ENCODE measurements around the gene NT5E. TPM values are rescaled to one million over a fixed set of nuclear protein-coding genes. Genes with fewer than 3 reads are reported as not detected.

Gene NT5E
- total RNA-seq, 1 donor from 2014 or later: 216 TPM

DNA sequence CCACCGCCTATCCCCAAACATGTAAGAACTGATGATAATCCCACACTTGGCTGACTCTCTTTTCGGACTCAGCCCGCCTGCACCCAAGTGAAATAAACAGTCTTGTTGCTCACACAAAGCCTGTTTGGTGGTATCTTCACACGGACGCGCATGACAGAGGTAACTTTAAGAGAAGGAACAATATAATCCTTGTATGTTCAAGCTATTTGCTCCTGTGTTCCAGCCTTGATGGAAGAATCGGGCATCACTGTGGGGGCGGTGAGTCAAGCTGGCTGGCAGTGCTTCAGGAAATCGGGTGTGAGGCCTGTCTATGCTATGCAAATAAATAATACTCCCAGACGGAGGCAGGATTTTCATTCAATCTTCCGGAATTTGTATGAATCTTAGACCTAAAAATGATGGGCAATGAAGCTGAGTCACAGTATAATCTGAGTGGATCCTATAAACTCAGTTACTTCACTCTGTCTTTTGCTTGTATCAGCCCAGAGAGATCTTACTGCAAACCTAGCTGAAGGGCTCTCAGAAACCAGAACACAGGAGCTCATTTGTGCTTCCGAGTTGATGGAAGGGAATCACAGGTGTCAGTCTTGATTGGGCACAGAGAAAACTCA is 45.2 kb upstream of the NT5E start:
- TF ChIP-seq, protein P1, sequence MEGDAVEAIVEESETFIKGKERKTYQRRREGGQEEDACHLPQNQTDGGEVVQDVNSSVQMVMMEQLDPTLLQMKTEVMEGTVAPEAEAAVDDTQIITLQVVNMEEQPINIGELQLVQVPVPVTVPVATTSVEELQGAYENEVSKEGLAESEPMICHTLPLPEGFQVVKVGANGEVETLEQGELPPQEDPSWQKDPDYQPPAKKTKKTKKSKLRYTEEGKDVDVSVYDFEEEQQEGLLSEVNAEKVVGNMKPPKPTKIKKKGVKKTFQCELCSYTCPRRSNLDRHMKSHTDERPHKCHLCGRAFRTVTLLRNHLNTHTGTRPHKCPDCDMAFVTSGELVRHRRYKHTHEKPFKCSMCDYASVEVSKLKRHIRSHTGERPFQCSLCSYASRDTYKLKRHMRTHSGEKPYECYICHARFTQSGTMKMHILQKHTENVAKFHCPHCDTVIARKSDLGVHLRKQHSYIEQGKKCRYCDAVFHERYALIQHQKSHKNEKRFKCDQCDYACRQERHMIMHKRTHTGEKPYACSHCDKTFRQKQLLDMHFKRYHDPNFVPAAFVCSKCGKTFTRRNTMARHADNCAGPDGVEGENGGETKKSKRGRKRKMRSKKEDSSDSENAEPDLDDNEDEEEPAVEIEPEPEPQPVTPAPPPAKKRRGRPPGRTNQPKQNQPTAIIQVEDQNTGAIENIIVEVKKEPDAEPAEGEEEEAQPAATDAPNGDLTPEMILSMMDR (conservative IDR thresholded peaks at IDR 0.05; ENCODE audit: low read depth, low read length): no peak
- DNase-seq (ENCODE audit: low read depth): peak; percentile 42
- peak overlapping the region; percentile 19 for H3K4me3 ChIP-seq (ENCODE audit: low read depth, low read length)

DNA sequence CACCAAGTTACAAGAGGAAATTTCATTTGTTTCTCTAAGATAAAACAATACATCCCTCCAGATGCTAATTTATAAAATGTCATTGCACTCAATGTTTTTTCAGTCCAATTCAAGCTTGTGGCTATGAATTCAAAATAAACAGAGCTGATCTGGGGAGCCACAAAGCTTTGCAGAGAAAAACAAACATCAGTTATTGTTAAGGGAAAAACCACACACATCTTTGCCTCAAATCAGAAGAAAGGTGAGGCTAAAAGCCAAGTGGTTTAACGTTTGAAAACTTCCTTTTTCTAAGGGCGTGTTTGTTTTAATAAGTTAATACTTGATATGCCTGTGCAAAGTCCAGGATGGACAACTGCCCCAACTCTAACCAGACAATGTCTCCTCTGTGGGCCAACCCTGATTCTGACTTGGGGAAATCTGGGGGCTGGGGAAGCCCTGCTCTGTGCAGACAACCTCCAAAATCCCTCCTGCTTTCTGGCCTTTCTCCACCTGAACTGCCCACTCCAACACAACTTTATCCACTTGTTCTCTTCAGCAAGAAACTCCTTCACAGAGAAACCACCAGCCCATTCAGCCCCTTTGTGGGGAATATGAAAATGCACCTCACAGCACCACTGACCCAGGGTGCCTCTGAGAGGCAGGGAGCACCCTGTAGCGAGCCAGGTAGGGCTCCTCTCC is 44.6 kb upstream of the NT5E start:
- peak; percentile 63 for DNase-seq (ENCODE audit: low read depth)
- TF ChIP-seq, protein P1 (conservative IDR thresholded peaks at IDR 0.05; ENCODE audit: low read depth, low read length): no peak
- no peak overlapping the region for H3K4me3 ChIP-seq (ENCODE audit: low read depth, low read length)

DNA sequence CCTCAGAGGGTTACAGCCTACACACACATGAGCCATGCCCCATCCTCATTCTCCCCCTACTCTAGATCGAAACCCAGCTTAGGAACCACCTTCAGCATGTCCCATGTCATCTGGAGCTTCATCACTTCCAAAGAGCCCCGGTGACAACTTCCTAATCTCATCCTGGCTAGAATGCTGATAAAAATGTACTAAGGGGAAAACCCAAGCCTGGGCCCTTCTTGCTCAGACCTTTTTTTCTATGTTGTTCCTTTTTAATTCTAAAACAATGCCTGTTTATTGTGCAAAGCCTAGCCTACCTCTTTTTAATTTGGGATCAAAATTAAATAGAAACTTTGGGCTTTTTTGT is 44.1 kb upstream of the NT5E start:
- H3K4me3 ChIP-seq (ENCODE audit: low read depth, low read length): no peak overlapping the region
- DNase-seq (ENCODE audit: low read depth): no peak
- TF ChIP-seq, protein P1 (conservative IDR thresholded peaks at IDR 0.05; ENCODE audit: low read depth, low read length): no peak

DNA sequence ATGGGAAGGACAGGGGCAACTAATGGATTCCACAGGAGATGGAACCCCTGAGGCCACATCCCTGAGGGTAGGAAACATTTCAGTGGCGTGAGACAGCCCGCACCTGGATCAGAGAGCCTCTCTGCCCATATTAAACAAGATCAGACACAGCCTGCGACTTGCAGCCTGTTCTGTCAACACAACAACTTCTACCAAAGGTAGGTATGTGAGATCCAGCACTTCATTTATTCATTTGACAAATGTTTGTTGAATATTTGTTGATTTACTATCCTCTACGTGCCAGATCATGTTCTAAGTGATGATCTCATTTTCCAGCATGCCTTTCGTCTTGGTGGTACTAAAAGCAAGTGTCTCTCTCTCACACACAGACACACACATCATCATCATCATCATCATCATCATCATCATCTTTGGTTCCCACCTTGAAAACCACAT is 43.2 kb upstream of the NT5E start:
- no peak for DNase-seq (ENCODE audit: low read depth)
- no peak overlapping the region for H3K4me3 ChIP-seq (ENCODE audit: low read depth, low read length)
- TF ChIP-seq, protein P1 (conservative IDR thresholded peaks at IDR 0.05; ENCODE audit: low read depth, low read length): no peak

DNA sequence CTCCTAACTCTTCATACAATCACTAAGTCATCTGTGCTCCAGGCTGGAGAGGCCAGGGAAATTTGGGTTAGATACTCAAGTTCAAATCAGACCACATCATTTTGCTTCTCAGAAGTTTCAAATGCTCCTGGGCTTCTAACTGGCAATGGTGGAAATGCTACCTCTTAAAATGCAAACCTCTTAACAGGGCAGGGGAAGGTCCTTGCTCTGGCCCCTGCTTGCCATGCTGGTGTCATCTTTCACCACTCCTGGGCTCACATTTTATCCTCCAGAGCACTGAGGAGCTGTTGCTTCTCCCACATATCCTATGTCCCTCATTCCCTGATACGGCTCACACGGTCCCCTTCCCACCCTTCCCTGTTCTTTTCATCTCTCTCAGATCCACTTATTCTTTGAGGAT is 41.8 kb upstream of the NT5E start:
- DNase-seq (ENCODE audit: low read depth): no peak
- TF ChIP-seq, protein P1 (conservative IDR thresholded peaks at IDR 0.05; ENCODE audit: low read depth, low read length): no peak
- H3K4me3 ChIP-seq (ENCODE audit: low read depth, low read length): no peak overlapping the region

DNA sequence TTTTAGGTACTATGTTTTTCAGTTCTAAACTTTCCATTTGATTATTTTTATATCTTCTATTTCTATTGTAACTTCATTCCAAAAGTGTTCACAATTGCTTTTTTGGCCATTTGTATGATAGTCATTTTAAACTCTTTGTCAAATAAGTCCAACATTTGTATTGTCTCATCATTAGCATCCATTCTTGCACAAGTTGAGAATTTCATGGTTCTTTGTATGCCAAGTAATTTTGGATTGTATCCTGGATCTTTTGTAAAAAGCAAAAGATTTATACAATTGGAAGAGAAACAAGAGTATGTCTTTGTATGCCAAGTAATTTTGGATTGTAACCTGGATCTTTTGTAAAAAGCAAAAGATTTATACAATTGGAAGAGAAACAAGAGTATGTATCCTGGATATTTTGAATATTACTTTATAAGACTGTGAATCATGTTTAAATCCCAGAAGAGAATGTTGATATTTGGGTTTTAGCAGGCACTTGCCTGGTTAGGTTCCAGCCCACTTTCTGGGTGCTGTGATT is 36.9 kb upstream of the NT5E start:
- TF ChIP-seq, protein P1 (conservative IDR thresholded peaks at IDR 0.05; ENCODE audit: low read depth, low read length): no peak
- no peak for DNase-seq (ENCODE audit: low read depth)
- no peak overlapping the region for H3K4me3 ChIP-seq (ENCODE audit: low read depth, low read length)

Measured in epithelial cell of proximal tubule (primary cell).